ENCODE results near the gene CYB561. TPM values are rescaled to one million over a fixed set of nuclear protein-coding genes. Genes with fewer than 3 reads are reported as not detected.

CYB561 gene
- total and polyA plus RNA-seq, 2 of the 4 experiments (the other 2 are of a cell fraction) = 2.5 to 3.0 TPM

- no CpG with 5 or more reads among the region's 2 CpGs for WGBS, 2 experiments (ENCODE audit: extremely low coverage in 2 of 2, insufficient read length in 1 of 2)
- Histone ChIP-seq H3K14ac (replicated peaks; ENCODE audit: low read depth, low read length) (no peak overlapping the region), H4K5ac (ENCODE audit: low read depth, low read length) (no peak overlapping the region), H4K20me1 (ENCODE audit: insufficient read depth, low read length) (peaks cover 4% of the 10 kb centered on the region; the same call in 1 of the 2 replicates), H3K23ac (ENCODE audit: low read depth, low read length) (no peak overlapping the region), H2BK15ac (ENCODE audit: low read depth, low read length) (no peak overlapping the region), H3K4ac (ENCODE audit: low read depth, low read length) (no peak overlapping the region), H2BK5ac (ENCODE audit: low read depth, low read length, poor library complexity, severe bottlenecking) (no peak overlapping the region), H3K27me3 (ENCODE audit: control insufficient read depth, insufficient read depth, low read length) (no peaks in the 10 kb centered on the region), H3K18ac (ENCODE audit: low read depth, low read length) (no peak overlapping the region), H2BK120ac (ENCODE audit: low read depth, low read length) (no peak overlapping the region), H3K36me3 (ENCODE audit: control insufficient read depth, insufficient read depth, low read length) (peaks cover 20% of the 10 kb centered on the region), H2AK9ac (replicated peaks; ENCODE audit: low read depth, low read length, poor library complexity) (no peak overlapping the region), H3K56ac (ENCODE audit: extremely low read depth, insufficient read depth, low read length) (no peak overlapping the region), H3K79me1 (ENCODE audit: low read depth in 1 of 2, low read length in 2 of 2) (peaks cover 0 to 9% of the 10 kb centered on the region in 2 experiments; a peak in 1 of 4 replicates), H2BK20ac (ENCODE audit: low read depth, low read length) (no peak overlapping the region), H3K9ac (ENCODE audit: low read depth, low read length) (no peak overlapping the region), H4K91ac (ENCODE audit: insufficient read depth, low read depth, low read length) (no peak overlapping the region), H3K4me3 (ENCODE audit: insufficient read depth, low read depth, low read length) (no peak overlapping the region), H3K27ac (ENCODE audit: insufficient read depth, low read length) (no peak overlapping the region), H2AK5ac (ENCODE audit: low read depth, low read length) (no peak overlapping the region), H3K4me2 (ENCODE audit: low read depth, low read length) (no peak overlapping the region), H2AFZ (replicated peaks; ENCODE audit: low read length, poor library complexity) (no peak overlapping the region), H3K4me1 (ENCODE audit: control insufficient read depth, insufficient read depth, low read length) (peaks cover 9% of the 10 kb centered on the region), H4K8ac (ENCODE audit: low read depth in 2 of 2, low read length in 2 of 2) (no peak overlapping the region), H3K9me1 (ENCODE audit: insufficient read depth, low read length) (peaks cover 10% of the 10 kb centered on the region), H3K9me3 (ENCODE audit: control insufficient read depth, insufficient read depth, low read length) (no peaks in the 10 kb centered on the region)
- CTCF ChIA-PET = interaction anchor here (2.4 kb wide), 1 partner anchor 52 kb away, joined by 24 read pairs; no protein-coding TSS in a partner anchor
- no peak for TF ChIP-seq RCOR1 (IDR thresholded peaks at IDR 0.05; ENCODE audit: insufficient replicate concordance, low read length)
- dilution Hi-C loops (cut with HindIII; ENCODE audit: low sequenced_read_pairs, unreplicated experiment) = no loop called here
- no TSS peak for BruUV-seq (replicated peaks)
- in situ Hi-C loops (cut with MboI; ENCODE audit: low sequenced_read_pairs) = no loop called here
- DNase-seq (no peak), ATAC-seq (ENCODE audit: low read depth) (no peak)
- POLR2A ChIA-PET (ENCODE audit: unreplicated experiment) = no interaction called here
- intact Hi-C loops (cut with micrococcal nuclease) = loop anchor here (5.0 kb wide), 1 partner anchor 270 kb away; no protein-coding TSS in a partner anchor
Observed at GRCh38 chr17:63426917-63427308, 19.2 kb downstream of the CYB561 start.

Data from IMR-90 (cell line).